Activated naive CD8-positive, alpha-beta T cell treated with anti-CD3 and anti-CD28 coated beads, Interleukin-2, amount 50 U/mL, for 24 hours (primary cell): ENCODE data around the gene C1orf159.
A peak's percentile ranks its signal among the peaks of the same experiment; 100 is the strongest.
"Not testable (repeated sequence)": the region's sequence is repeated elsewhere in the genome, so short reads cannot be mapped to it uniquely, and the experiment has no call there.

ENCODE experiments used
- ATAC-seq: fragments of 150-1000 bp; cut with Tn5 transposase; one replicate; pipeline ENCODE4 v1.10.0; 2021
- DNase-seq: peaks from one replicate; pipeline ENCODE4 v3.0.0; 2021
- H3K27ac Mint-ChIP-seq: one replicate; pipeline ENCODE4 v1.8.0; 2021; ENCODE audit warnings: mild to moderate bottlenecking, mixed read lengths
- H3K27me3 Mint-ChIP-seq: one replicate; pipeline ENCODE4 v1.8.0; 2021; ENCODE audit warnings: mixed read lengths
- H3K36me3 Mint-ChIP-seq: one replicate; pipeline ENCODE4 v1.8.0; 2021; ENCODE audit warnings: low read depth, mixed read lengths
- H3K4me1 Mint-ChIP-seq: one replicate; pipeline ENCODE4 v1.8.0; 2021; ENCODE audit warnings: mixed read lengths
- H3K4me3 Mint-ChIP-seq: one replicate; pipeline ENCODE4 v1.8.0; 2021; ENCODE audit warnings: mild to moderate bottlenecking, moderate library complexity, mixed read lengths
- H3K9me3 Mint-ChIP-seq: one replicate; pipeline ENCODE4 v1.8.0; 2021; ENCODE audit warnings: mixed read lengths

C1orf159 gene

GRCh38 chr1:1106510-1107221 lies 9.2 kb downstream of the C1orf159 start:
- H3K27ac Mint-ChIP-seq, result no peak overlapping the region
- DNase-seq (no peak), ATAC-seq (no peak)
- H3K27me3 Mint-ChIP-seq, result no peaks in the 10 kb centered on the region
- peaks cover 29% of the 10 kb centered on the region for H3K36me3 Mint-ChIP-seq
- H3K9me3 Mint-ChIP-seq, result peaks cover 5% of the 10 kb centered on the region
- no peak overlapping the region for H3K4me3 Mint-ChIP-seq
- peaks cover 36% of the 10 kb centered on the region for H3K4me1 Mint-ChIP-seq

GRCh38 chr1:1104152-1104551 lies 11.7 kb downstream of the C1orf159 start:
- H3K4me3 Mint-ChIP-seq, H3K27me3 Mint-ChIP-seq: not testable (repeated sequence)
- peak; percentile 27 for DNase-seq
- H3K9me3 Mint-ChIP-seq, result peaks cover 21% of the 10 kb centered on the region
- peaks cover 60% of the 10 kb centered on the region for H3K4me1 Mint-ChIP-seq
- peak overlapping the region; percentile 27 for H3K27ac Mint-ChIP-seq
- ATAC-seq, result peak; percentile 95
- peaks cover 36% of the 10 kb centered on the region for H3K36me3 Mint-ChIP-seq

- ATAC-seq (no peak), DNase-seq (no peak)
- peaks cover 25% of the 10 kb centered on the region for H3K9me3 Mint-ChIP-seq
- peaks cover 46% of the 10 kb centered on the region for H3K36me3 Mint-ChIP-seq
- H3K27ac Mint-ChIP-seq, result no peak overlapping the region
- peaks cover 5% of the 10 kb centered on the region for H3K27me3 Mint-ChIP-seq
- no peak overlapping the region for H3K4me3 Mint-ChIP-seq
- H3K4me1 Mint-ChIP-seq, result peaks cover 69% of the 10 kb centered on the region
Observed at GRCh38 chr1:1101503-1101902, 14.4 kb downstream of the C1orf159 start.

GRCh38 chr1:1100296-1100695 lies 15.6 kb downstream of the C1orf159 start:
- Mint-ChIP-seq H3K36me3 (peaks cover 47% of the 10 kb centered on the region), H3K4me1 (peaks cover 66% of the 10 kb centered on the region), H3K9me3 (peaks cover 30% of the 10 kb centered on the region), H3K27me3 (peaks cover 5% of the 10 kb centered on the region), H3K4me3 (no peak overlapping the region), H3K27ac (peak overlapping the region; percentile 33)
- DNase-seq, result no peak
- ATAC-seq, result no peak

- Mint-ChIP-seq H3K36me3 (peaks cover 52% of the 10 kb centered on the region), H3K4me3 (peak overlapping the region; percentile 5), H3K9me3 (peaks cover 30% of the 10 kb centered on the region), H3K4me1 (peaks cover 63% of the 10 kb centered on the region), H3K27ac (peak overlapping the region; percentile 80), H3K27me3 (peaks cover 5% of the 10 kb centered on the region)
- ATAC-seq (no peak), DNase-seq (no peak)
Observed at GRCh38 chr1:1099506-1100183, 16.2 kb downstream of the C1orf159 start.

GRCh38 chr1:1098681-1099421 lies 17.0 kb downstream of the C1orf159 start:
- H3K27ac Mint-ChIP-seq, result peak overlapping the region; percentile 80
- H3K4me1 Mint-ChIP-seq, result peaks cover 56% of the 10 kb centered on the region
- ATAC-seq (peak; percentile 91), DNase-seq (peak; percentile 29)
- peaks cover 5% of the 10 kb centered on the region for H3K27me3 Mint-ChIP-seq
- H3K9me3 Mint-ChIP-seq, result peaks cover 30% of the 10 kb centered on the region
- H3K36me3 Mint-ChIP-seq, result peaks cover 51% of the 10 kb centered on the region
- H3K4me3 Mint-ChIP-seq, result peak overlapping the region; percentile 5

- not testable (repeated sequence) for H3K4me3 Mint-ChIP-seq, DNase-seq, ATAC-seq, H3K27ac Mint-ChIP-seq, H3K27me3 Mint-ChIP-seq
- peaks cover 47% of the 10 kb centered on the region for H3K4me1 Mint-ChIP-seq
- peaks cover 30% of the 10 kb centered on the region for H3K9me3 Mint-ChIP-seq
- H3K36me3 Mint-ChIP-seq, result peaks cover 44% of the 10 kb centered on the region
Observed at GRCh38 chr1:1096136-1096535, 19.8 kb downstream of the C1orf159 start.

GRCh38 chr1:1094981-1095380 lies 20.9 kb downstream of the C1orf159 start:
- Mint-ChIP-seq H3K4me1 (peaks cover 36% of the 10 kb centered on the region), H3K9me3 (peaks cover 22% of the 10 kb centered on the region), H3K4me3 (no peak overlapping the region), H3K27ac (no peak overlapping the region), H3K36me3 (peaks cover 37% of the 10 kb centered on the region), H3K27me3 (peaks cover 5% of the 10 kb centered on the region)
- no peak for DNase-seq
- no peak for ATAC-seq

- no peak for ATAC-seq
- no peak overlapping the region for H3K4me3 Mint-ChIP-seq
- peaks cover 26% of the 10 kb centered on the region for H3K36me3 Mint-ChIP-seq
- H3K27me3 Mint-ChIP-seq, result no peaks in the 10 kb centered on the region
- H3K4me1 Mint-ChIP-seq, result peaks cover 22% of the 10 kb centered on the region
- no peak for DNase-seq
- H3K9me3 Mint-ChIP-seq, result peaks cover 8% of the 10 kb centered on the region
- no peak overlapping the region for H3K27ac Mint-ChIP-seq
Observed at GRCh38 chr1:1093610-1093943, 22.3 kb downstream of the C1orf159 start.

GRCh38 chr1:1092894-1093609 lies 22.8 kb downstream of the C1orf159 start:
- peaks cover 17% of the 10 kb centered on the region for H3K4me1 Mint-ChIP-seq
- H3K27ac Mint-ChIP-seq, result no peak overlapping the region
- H3K9me3 Mint-ChIP-seq, result peaks cover 7% of the 10 kb centered on the region
- no peak overlapping the region for H3K4me3 Mint-ChIP-seq
- peaks cover 22% of the 10 kb centered on the region for H3K36me3 Mint-ChIP-seq
- H3K27me3 Mint-ChIP-seq, result no peaks in the 10 kb centered on the region
- ATAC-seq (peak; percentile 54), DNase-seq (no peak)

- DNase-seq (no peak), ATAC-seq (no peak)
- Mint-ChIP-seq H3K27ac (no peak overlapping the region), H3K27me3 (no peaks in the 10 kb centered on the region), H3K9me3 (peaks cover 4% of the 10 kb centered on the region), H3K36me3 (peaks cover 18% of the 10 kb centered on the region), H3K4me1 (peaks cover 12% of the 10 kb centered on the region), H3K4me3 (no peak overlapping the region)
Observed at GRCh38 chr1:1092149-1092855, 23.6 kb downstream of the C1orf159 start.

GRCh38 chr1:1091344-1092148 lies 24.3 kb downstream of the C1orf159 start:
- H3K4me3 Mint-ChIP-seq, result no peak overlapping the region
- peaks cover 15% of the 10 kb centered on the region for H3K36me3 Mint-ChIP-seq
- no peak overlapping the region for H3K27ac Mint-ChIP-seq
- H3K27me3 Mint-ChIP-seq, result no peaks in the 10 kb centered on the region
- H3K9me3 Mint-ChIP-seq, result peaks cover 4% of the 10 kb centered on the region
- no peak for DNase-seq
- H3K4me1 Mint-ChIP-seq, result peaks cover 12% of the 10 kb centered on the region
- ATAC-seq, result no peak
